ENCODE measurements around the gene HLA-E.
"Not testable (repeated sequence)": the region's sequence is repeated elsewhere in the genome, so short reads cannot be mapped to it uniquely, and the experiment has no call there.

GRCh38 chr6:30526444-30526843 lies 37.1 kb downstream of the HLA-E start:
- not testable (repeated sequence) for TF ChIP-seq CTCF (conservative IDR thresholded peaks at IDR 0.05; ENCODE audit: low read depth in 2 of 2); JUNB (IDR thresholded peaks at IDR 0.05; ENCODE audit: unreplicated experiment); EZH2 (IDR thresholded peaks at IDR 0.05; ENCODE audit: low read depth, unreplicated experiment); POLR2AphosphoS5 (IDR thresholded peaks at IDR 0.05; ENCODE audit: low read depth); EZH2phosphoT487 (IDR thresholded peaks at IDR 0.05; ENCODE audit: unreplicated experiment); ETS1 (IDR thresholded peaks at IDR 0.05); ZNF331 (CRISPR knock-in tag; IDR thresholded peaks at IDR 0.05; ENCODE audit: low read depth); CREB1 (CRISPR knock-in tag; IDR thresholded peaks at IDR 0.05; ENCODE audit: low read depth); ZNF114 (CRISPR knock-in tag; IDR thresholded peaks at IDR 0.05)
- TF ChIP-seq, protein P1, sequence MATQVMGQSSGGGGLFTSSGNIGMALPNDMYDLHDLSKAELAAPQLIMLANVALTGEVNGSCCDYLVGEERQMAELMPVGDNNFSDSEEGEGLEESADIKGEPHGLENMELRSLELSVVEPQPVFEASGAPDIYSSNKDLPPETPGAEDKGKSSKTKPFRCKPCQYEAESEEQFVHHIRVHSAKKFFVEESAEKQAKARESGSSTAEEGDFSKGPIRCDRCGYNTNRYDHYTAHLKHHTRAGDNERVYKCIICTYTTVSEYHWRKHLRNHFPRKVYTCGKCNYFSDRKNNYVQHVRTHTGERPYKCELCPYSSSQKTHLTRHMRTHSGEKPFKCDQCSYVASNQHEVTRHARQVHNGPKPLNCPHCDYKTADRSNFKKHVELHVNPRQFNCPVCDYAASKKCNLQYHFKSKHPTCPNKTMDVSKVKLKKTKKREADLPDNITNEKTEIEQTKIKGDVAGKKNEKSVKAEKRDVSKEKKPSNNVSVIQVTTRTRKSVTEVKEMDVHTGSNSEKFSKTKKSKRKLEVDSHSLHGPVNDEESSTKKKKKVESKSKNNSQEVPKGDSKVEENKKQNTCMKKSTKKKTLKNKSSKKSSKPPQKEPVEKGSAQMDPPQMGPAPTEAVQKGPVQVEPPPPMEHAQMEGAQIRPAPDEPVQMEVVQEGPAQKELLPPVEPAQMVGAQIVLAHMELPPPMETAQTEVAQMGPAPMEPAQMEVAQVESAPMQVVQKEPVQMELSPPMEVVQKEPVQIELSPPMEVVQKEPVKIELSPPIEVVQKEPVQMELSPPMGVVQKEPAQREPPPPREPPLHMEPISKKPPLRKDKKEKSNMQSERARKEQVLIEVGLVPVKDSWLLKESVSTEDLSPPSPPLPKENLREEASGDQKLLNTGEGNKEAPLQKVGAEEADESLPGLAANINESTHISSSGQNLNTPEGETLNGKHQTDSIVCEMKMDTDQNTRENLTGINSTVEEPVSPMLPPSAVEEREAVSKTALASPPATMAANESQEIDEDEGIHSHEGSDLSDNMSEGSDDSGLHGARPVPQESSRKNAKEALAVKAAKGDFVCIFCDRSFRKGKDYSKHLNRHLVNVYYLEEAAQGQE (IDR thresholded peaks at IDR 0.05; ENCODE audit: unreplicated experiment) = not testable (repeated sequence)
